HL-60/S4 treated with retinoic acid at 250 ng/mL for 4 days and 3 days (cell line): ENCODE measurements around the gene ARHGEF6.

ENCODE experiments used
- in situ Hi-C: fragments of 300-500 bp; cut with MboI; formaldehyde crosslinking; loops from 2 replicates; pipeline ENCODE4 v1.7.0; 2022; ENCODE audit warnings: low sequenced_read_pairs

The ARHGEF6 gene

GRCh38 chrX:136652822-136653723 lies 127.7 kb downstream of the ARHGEF6 start:
- in situ Hi-C loops = no loop called here

GRCh38 chrX:136650811-136651210 lies 129.9 kb downstream of the ARHGEF6 start:
- in situ Hi-C loops = no loop called here

DNA sequence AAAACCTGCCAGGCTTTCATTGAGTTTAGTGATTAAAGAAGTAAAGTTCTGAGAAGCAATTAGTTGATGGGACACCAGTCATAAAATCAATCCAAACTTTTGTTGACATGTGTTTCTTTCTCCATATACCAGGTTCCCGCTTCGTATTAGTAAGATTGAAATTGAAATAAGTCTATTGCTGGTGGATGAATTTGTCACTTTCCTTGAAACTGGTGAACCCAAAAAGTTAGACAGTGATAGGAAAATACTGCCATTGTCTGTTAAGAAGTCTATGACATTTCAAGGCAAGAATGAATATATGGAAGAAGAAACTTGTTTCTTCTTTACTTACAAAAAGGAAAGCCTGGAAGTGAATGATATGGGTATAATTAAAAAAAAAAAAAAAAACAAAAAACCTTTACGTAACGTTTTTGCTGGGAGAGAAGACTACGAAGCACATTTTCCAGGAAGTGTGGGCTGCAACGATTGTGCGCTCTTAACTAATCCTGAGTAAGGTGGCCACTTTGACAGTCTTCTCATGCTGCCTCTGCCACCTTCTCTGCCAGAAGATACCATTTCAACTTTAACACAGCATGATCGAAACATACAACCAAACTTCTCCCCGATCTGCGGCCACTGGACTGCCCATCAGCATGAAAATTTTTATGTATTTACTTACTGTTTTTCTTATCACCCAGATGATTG lies 132.9 kb downstream of the ARHGEF6 start, which contains the start of gene CD40LG:
Gene CD40LG, plus strand, starts transcription at position 482 of the 684 bp plus-strand sequence. Its CDS starts 91 bp downstream, at position 573.
- in situ Hi-C loops = no loop called here

GRCh38 chrX:136646602-136647239 lies 134.0 kb downstream of the ARHGEF6 start:
- in situ Hi-C loops = no loop called here

- in situ Hi-C loops = no loop called here
These were observed 137.5 kb downstream of the ARHGEF6 start for GRCh38 chrX:136643243-136643642.

GRCh38 chrX:136639506-136640176 lies 141.1 kb downstream of the ARHGEF6 start:
- in situ Hi-C loops = no loop called here

GRCh38 chrX:136636121-136636520 lies 144.6 kb downstream of the ARHGEF6 start:
- in situ Hi-C loops = no loop called here

DNA sequence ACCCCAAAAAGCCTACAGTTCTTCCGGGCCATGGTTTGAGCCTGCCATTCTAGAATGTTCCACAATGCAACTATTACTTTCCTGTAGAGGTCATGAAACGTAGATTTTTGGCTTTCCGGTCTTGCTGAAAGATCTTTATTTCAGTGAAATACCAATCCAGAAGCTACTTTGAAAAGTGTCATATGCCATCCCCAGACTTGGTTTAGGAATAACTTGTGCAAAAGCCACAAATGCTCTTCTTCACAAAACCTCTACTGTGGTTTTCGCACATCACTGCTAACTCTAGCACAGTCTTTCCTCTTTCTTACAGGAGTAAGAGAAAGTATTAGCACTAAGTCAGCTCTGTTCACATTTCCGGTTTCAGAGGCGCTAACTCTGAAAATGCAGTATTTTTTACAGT lies 145.5 kb downstream of the ARHGEF6 start:
- in situ Hi-C loops = no loop called here

- in situ Hi-C loops = no loop called here
These were observed 149.9 kb downstream of the ARHGEF6 start for GRCh38 chrX:136630881-136631280.

DNA sequence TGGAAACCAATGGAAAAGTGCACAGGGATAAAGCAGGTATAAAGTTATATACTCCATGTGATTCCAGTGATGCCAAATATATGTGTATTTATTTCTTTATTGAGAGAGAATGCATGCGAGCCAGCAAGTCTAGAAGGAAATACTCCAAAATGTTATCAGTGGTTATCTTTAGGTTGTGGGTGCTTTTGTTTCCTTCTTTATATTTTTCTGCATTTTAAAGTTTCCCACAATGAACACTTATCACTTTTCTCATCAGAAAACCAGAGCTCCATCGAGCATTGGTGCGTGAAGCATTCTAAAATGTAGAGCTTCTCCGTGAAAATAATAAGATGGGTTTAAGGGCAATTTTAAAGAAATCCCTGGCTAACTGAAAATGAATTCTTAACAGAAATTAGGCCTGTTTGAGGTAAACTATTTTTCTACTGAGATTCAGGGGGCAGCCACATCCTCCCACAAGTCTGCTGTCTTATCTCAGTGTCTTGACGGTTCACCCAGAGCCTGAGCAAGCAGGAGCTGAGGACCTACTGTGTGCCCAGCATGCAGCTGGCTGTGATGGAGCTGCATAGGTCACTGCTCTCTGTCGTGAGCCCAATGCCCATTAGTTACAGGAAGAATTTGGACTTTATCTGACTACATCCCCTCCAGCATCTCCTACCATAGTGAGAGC lies 151.5 kb downstream of the ARHGEF6 start:
- in situ Hi-C loops = no loop called here

GRCh38 chrX:136627409-136627808 lies 153.3 kb downstream of the ARHGEF6 start:
- in situ Hi-C loops = no loop called here

DNA sequence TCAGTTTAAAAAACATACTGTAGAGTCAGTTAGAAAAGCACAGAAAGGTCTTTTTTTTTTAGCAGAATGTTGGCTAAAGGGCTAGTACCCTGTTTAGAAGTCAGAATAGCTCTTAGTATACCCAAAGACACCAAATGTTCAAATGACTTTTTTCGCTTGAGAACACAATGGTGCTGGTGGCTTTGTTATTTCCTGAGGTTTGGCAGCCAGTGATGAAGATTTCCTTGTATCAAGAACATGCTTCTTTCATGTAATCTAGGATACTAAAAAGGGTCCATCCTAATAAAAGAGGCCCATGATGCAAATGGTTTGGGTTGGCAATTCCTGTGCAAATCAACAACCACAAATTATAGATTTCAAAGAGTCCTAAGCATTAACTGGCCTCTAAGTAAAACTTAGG lies 153.8 kb downstream of the ARHGEF6 start:
- in situ Hi-C loops = no loop called here

GRCh38 chrX:136626237-136626636 lies 154.5 kb downstream of the ARHGEF6 start:
- in situ Hi-C loops = no loop called here

GRCh38 chrX:136625246-136625645 lies 155.5 kb downstream of the ARHGEF6 start:
- in situ Hi-C loops = no loop called here

DNA sequence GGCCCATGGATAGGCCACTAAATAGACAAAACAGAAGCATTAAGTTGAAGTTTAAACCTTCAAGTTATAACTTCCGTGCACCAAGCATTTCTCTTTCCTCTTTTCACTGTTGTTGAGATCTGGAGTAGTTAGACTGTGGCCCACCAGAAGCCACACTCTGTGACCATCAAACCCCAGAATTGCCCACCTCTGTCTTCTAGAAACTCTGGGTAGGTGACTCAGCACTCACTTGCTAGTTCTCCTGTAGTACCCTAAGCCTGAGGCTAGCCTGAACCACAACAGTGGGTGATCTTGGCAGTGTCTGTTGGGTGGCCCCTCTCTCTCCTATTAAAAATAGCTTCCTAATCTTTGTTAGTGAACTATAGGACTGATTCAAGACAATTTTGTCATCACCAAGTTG lies 157.3 kb downstream of the ARHGEF6 start:
- in situ Hi-C loops = no loop called here

DNA sequence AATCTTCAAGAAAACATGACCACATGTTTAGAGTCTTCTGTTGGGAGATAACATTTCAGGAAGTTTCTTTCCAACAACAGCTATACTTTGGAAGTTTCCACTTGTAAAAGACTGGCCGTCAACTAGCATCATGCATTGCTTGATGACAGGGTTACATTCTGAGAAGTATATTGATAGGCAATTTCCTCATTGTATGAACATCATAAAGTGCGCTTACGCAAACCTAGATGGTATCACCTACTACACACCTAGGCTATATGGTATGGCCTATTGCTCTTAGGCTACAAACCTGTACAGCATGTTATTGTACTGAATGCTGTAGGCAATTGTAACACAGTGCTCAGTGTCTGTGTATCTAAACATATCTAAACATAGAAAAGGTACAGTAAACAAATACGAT lies 158.2 kb downstream of the ARHGEF6 start:
- in situ Hi-C loops = no loop called here

DNA sequence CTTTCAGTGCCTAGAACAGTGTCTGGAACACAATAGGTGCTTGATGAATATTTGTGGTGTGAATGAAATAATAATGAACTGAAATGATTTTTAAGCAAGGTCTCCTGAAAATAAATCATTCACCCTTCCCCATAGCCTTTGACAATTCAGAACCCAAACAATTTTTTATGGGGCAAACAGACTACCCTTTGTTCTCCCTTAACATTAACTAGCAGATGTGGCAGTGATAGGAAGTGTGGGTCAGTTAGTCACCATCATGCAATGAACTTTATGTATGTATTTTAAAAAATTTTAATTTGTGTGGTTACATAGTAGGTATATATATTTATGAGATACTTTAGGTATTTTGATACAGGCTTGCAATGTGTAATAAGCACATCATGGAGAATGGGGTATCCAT lies 160.0 kb downstream of the ARHGEF6 start:
- in situ Hi-C loops = no loop called here

GRCh38 chrX:136619899-136620505 lies 160.7 kb downstream of the ARHGEF6 start:
- in situ Hi-C loops = no loop called here

- in situ Hi-C loops = no loop called here
These were observed 163.6 kb downstream of the ARHGEF6 start for GRCh38 chrX:136616987-136617685.
